ENCODE results near the gene SRRT.
"Not testable (repeated sequence)": the region's sequence is repeated elsewhere in the genome, so short reads cannot be mapped to it uniquely, and the experiment has no call there.

Gene SRRT

GRCh38 chr7:100923616-100924015, 48.7 kb downstream of the SRRT start:
- not testable (repeated sequence) for H3K9me3 ChIP-seq (ENCODE audit: control insufficient read depth, low read length); H3K4me1 ChIP-seq (ENCODE audit: control insufficient read depth, insufficient read depth, low read length); H3K4me3 ChIP-seq (ENCODE audit: low read length); DNase-seq (ENCODE audit: low read depth); H3K9ac ChIP-seq (ENCODE audit: low read length); H3K36me3 ChIP-seq (ENCODE audit: control insufficient read depth, insufficient read depth, low read length, severe bottlenecking)
- peaks cover 26% of the 10 kb centered on the region for H3K27me3 ChIP-seq (replicated peaks; ENCODE audit: control insufficient read depth, insufficient read depth, low read length)

- H3K27me3 ChIP-seq (replicated peaks; ENCODE audit: control insufficient read depth, insufficient read depth, low read length): peaks cover 16% of the 10 kb centered on the region
- no peaks in the 10 kb centered on the region for H3K36me3 ChIP-seq (ENCODE audit: control insufficient read depth, insufficient read depth, low read length, severe bottlenecking)
- H3K4me3 ChIP-seq (ENCODE audit: low read length): no peak overlapping the region
- no peak overlapping the region for H3K9ac ChIP-seq (ENCODE audit: low read length)
- peaks cover 4% of the 10 kb centered on the region for H3K9me3 ChIP-seq (ENCODE audit: control insufficient read depth, low read length)
- no peaks in the 10 kb centered on the region for H3K4me1 ChIP-seq (ENCODE audit: control insufficient read depth, insufficient read depth, low read length)
- DNase-seq (ENCODE audit: low read depth): no peak
Observed at GRCh38 chr7:100929808-100930174, 54.9 kb downstream of the SRRT start.

GRCh38 chr7:100933734-100934133, 58.8 kb downstream of the SRRT start:
- Histone ChIP-seq H3K9ac (ENCODE audit: low read length) (no peak overlapping the region), H3K27me3 (replicated peaks; ENCODE audit: control insufficient read depth, insufficient read depth, low read length) (peaks cover 21% of the 10 kb centered on the region), H3K36me3 (ENCODE audit: control insufficient read depth, insufficient read depth, low read length, severe bottlenecking) (no peaks in the 10 kb centered on the region), H3K9me3 (ENCODE audit: control insufficient read depth, low read length) (peaks cover 10% of the 10 kb centered on the region), H3K4me3 (ENCODE audit: low read length) (no peak overlapping the region), H3K4me1 (ENCODE audit: control insufficient read depth, insufficient read depth, low read length) (no peaks in the 10 kb centered on the region)
- DNase-seq (ENCODE audit: low read depth): no peak

- H3K27me3 ChIP-seq (replicated peaks; ENCODE audit: control insufficient read depth, insufficient read depth, low read length): peaks cover 21% of the 10 kb centered on the region
- H3K9ac ChIP-seq (ENCODE audit: low read length); H3K36me3 ChIP-seq (ENCODE audit: control insufficient read depth, insufficient read depth, low read length, severe bottlenecking); H3K4me3 ChIP-seq (ENCODE audit: low read length); DNase-seq (ENCODE audit: low read depth); H3K4me1 ChIP-seq (ENCODE audit: control insufficient read depth, insufficient read depth, low read length): not testable (repeated sequence)
- H3K9me3 ChIP-seq (ENCODE audit: control insufficient read depth, low read length): peaks cover 18% of the 10 kb centered on the region
Observed at GRCh38 chr7:100935381-100935780, 60.5 kb downstream of the SRRT start.

GRCh38 chr7:100936167-100936566, 61.3 kb downstream of the SRRT start:
- Histone ChIP-seq H3K27me3 (replicated peaks; ENCODE audit: control insufficient read depth, insufficient read depth, low read length) (peaks cover 18% of the 10 kb centered on the region), H3K9me3 (ENCODE audit: control insufficient read depth, low read length) (peaks cover 18% of the 10 kb centered on the region)
- DNase-seq (ENCODE audit: low read depth); H3K4me3 ChIP-seq (ENCODE audit: low read length); H3K4me1 ChIP-seq (ENCODE audit: control insufficient read depth, insufficient read depth, low read length); H3K36me3 ChIP-seq (ENCODE audit: control insufficient read depth, insufficient read depth, low read length, severe bottlenecking); H3K9ac ChIP-seq (ENCODE audit: low read length): not testable (repeated sequence)

All from adipocyte (in vitro differentiated cells).